Measurements from ENCODE around the gene CMPK2.

- no peak for TF ChIP-seq CTCF (IDR thresholded peaks at IDR 0.05)
- TF ChIP-seq POLR2A (IDR thresholded peaks at IDR 0.05), result no peak
Measured at GRCh38 chr2:6905668-6906067, 40.0 kb upstream of the CMPK2 start.
